IPS-NIHi7 (cell line): ENCODE data around the gene CTNNA3.

Experiments
- DNase-seq: peaks from one replicate; pipeline ENCODE4 v3.0.0; 2012; ENCODE audit warnings: mixed read lengths; ENCODE audit errors: extremely low spot score

The CTNNA3 gene

DNA sequence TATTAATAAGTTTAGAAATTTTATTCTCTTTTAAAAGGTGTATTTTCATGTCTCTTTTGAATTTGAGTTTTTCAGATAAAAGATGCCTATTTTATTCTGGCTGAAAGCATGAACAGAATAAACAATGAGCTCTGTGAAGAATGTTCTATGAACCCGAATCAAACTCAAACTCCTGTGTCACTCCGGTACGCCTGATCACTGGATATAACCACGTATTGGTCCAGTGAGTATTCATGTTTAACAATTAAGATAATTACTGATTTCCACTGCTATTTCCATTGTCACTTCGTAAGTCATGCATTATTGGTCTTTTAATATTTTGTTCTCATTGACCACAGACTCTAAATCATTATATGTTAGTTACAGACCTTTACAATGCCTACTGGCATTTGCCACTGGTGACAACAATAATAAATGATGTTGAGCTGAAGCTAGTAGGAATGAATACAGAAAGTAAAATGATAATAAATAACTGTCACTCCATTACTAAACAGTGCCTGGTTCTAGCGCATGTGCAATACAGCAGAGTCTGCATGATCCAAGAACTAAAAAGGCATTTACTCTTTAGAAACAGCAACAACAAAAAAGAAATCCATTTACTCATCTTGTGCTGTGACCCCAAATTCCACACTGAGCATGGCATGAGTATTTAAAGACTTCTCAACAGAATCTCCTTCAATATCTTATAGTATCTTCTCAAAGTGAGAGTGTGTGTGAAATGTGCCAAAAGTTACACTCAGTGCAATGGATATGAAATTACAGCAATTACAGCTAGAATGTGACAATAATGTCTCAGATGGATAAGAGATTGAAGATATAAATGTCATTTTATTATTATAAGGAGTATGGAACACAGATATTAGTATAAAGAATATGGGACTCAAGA is 1597.2 kb downstream of the CTNNA3 start:
- DNase-seq: no peak

DNA sequence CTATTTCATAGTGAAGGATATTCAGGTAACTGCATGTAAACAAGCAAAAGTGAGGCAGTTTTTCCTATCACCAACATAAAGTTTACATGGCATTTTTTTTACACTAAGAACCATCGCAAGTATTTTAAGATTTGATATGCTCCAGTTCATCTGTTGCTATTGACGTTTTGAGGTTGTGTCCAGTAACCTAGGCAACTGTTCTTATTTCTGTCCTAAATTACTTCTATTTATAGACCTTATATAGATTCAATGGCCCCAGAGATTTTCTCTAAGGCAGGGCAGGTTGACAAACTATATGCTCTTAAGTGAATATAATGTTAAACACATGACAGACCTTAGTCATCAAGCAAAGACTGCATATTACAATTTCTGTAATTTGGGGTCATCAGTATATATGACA is 1600.4 kb downstream of the CTNNA3 start:
- DNase-seq: no peak

DNA sequence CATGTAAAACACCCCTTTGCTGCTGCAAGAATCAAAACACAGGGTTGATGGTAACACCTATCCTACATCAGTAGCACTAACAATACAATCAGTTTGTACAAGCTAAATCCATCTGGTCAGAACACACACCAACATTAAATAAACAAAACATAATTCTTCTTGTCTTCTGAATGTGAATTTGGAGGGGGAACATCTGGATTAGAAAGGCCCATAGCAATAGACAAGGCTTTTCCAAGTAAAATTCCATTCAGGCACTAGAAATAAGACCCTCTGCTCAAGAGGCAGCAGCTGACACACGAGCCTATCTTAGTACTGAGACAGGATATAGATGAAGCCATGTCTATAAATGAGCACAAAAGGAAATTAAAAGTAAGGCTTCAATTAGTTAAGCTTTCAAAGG is 1610.1 kb downstream of the CTNNA3 start:
- DNase-seq: no peak

DNA sequence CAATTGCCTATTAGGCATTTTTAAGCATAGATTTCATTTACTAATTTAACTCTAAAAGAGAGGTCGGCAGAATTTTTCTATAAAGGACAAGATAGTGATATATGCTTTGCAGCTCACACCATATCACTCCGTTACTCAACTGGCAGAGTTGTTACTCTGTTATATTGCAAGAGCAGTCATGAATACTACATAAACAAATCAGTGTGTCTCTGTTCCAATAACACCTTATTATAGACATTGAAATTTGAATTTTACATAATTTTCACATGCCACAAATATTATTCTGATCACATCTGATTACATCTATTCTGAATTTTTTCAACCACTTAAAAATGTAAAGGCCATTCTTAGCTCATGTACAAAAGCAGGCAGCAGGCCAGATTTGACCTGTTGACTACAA is 1624.1 kb downstream of the CTNNA3 start:
- no peak for DNase-seq

DNA sequence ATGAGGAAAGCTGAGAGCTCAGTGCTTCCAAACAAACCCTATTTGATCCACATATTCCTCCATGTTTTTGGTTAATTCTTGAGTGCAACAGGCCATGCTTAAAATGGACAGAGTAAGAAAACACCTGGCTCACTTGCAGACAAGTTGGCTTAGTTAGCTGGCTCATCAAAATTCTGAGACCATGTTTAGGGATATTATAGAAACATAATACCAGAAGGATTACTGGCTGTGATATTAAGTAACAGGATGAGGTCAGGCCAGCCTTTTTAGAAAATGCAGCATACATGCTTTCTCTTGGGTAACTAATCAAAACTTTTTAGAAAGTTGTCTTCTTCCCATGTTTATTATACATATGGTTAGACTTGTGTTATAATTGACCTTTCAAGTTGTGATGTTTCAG is 1637.4 kb downstream of the CTNNA3 start:
- DNase-seq: no peak

DNA sequence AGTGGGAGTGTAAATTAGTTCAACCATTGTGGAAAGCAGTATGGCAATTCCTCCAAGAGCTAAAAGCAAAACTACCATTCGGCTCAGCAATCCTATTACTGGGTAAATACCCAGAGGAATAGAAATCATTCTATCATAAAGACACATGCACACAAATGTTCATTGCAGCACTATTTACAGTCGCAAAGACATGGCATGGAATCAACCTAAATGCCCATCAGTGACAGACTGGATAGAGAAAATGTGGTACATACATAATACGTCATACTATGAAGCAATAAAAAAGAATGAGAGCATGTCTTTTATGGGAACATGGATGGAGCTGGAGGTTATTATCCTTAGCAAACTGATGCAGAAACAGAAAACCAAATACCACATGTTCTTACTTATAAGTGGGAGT is 1646.7 kb downstream of the CTNNA3 start:
- DNase-seq: no peak

DNA sequence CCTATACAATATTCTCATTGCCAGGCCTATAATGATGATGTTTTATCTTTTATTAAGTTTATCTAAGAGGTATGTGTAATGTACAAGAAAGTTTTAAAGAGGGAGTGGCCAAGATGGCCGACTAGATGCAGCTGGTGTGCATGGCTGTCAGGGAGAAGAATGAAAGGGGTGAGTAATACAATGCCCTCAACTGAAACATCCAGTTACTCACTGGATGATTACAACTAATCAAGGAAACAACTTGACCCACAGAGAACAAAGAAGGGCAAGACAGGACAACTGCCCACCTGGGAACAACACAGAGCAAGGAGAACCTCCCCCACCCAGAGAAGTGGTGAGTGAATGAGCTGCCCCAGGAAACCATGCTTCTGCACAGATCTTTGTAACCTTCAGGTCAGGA is 1650.1 kb downstream of the CTNNA3 start:
- no peak for DNase-seq

DNA sequence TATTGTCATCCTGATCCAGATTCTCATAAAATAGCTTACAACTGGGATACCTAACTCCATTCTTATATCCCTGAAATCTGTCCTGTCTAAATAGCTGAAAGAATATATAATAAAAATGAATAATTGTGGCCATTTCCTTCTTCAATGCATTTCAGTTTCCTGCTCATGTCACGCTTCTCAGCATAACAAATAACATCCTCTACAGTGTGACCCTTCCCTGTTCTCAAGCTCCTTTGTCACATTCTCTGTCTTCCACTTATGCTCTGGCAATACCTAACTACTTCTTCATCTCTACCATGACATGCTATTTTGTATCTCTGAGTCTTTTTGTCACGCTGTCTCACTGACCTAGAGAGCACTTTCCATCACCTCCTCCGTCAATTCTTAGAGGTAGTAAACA is 1654.2 kb downstream of the CTNNA3 start:
- DNase-seq: no peak

DNA sequence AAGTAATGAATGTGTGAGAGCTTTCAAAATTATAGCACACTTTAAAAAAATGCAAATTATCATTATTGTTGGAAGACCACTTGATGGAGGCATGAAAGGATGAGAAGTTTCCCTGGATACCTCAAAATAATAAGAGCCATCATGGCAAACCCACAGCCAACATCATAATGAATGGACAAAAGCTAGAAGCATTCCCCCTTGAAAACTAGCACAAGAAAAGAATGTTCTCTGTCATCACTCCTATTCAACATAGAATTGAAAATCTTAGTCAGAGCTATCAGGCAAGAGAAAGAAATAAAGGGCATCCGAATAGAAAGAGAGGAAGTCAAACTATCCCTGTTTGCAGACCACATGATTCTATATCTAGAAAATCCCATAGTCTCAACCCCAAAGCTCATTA is 1657.4 kb downstream of the CTNNA3 start:
- DNase-seq: no peak

DNA sequence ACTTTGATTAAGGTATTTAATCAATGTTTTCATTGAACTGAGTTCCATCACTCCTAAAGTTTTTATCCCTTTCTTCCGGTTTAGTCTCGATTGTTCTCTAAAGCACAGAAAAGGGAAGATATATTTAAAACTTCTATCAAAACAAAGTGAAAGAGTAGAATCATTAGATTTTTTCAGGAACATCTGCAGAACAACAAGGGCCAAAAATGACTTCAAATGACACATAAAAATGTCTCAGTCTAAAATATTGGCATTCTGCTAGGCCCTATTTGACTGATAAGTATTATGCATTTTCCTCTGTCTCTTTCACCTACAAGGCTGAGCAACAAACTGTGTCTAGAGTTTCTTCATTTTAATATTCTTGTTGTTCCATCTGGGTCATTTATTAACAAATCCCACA is 1669.7 kb downstream of the CTNNA3 start:
- no peak for DNase-seq

DNA sequence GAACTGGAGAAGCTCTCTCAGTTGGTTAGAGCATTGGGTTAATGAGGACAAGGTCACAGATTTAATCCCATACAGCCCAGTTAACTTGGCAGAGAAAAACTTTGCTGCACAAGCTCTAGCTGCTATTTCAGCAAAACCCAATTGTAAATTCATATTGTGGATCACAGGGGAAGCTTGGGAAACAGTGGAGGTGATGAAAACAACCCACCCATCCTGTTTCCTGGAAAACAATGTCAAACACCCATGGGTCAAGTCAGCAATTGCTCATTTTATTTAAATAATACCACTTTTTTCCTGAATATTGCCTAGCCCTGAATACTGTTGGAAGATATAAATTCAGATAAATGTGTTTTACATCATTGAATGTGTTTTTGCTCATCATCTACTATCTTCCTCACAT is 1670.8 kb downstream of the CTNNA3 start:
- no peak for DNase-seq

DNA sequence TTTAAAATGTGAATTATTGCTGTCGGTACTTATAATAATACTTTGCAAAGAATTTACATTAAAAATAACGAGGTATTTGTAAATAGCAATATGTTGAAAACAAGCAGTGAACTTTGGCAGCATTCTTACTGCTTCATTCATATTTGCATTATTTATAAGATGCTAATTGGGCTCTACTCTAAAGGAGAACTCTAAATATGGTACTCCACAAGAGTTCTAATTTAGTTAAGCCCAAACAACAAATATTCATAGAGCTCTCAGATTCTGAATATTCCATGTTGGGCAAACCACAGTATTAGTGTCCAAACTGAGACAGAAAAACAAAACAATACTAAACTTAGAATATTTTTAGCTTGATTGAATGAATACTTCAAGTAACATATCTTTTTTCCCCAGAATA is 1674.6 kb downstream of the CTNNA3 start:
- no peak for DNase-seq

DNA sequence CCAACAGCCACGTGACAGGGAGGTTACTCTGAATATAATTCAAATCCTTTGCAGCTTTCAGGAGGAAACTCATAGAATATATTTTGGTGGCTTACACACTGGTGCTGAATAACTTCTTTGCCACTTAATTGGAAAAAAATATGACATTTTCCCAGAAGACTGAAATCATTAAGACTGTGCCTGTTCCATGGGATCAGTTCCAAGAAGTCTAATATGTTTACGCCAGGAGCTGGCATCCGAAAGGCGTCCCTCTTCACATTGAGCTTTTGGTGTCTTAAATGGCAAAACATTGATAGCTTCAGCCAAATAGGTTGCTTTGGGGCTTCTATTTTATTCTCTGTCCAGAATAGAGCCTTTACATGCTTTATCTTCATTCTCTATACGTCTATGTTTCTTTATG is 1687.8 kb downstream of the CTNNA3 start:
- no peak for DNase-seq

DNA sequence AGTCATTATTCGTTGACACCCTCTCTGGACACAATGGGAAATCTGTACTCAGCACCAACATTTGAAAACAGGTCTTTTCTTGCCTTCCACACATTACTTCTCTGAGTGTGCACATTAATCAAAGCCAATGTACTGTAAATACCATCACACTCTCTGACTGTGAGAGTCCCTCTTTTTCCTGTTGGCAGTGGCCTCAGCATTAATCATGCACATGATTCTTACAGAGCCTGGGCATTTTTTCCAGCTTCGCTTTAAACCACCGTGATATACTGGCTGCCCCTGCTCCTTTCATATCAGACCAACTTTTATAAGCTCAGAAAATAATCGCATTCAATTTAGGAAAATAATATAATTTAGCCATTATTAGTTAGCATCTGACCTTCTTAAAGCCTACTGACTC is 1689.6 kb downstream of the CTNNA3 start:
- DNase-seq: no peak

DNA sequence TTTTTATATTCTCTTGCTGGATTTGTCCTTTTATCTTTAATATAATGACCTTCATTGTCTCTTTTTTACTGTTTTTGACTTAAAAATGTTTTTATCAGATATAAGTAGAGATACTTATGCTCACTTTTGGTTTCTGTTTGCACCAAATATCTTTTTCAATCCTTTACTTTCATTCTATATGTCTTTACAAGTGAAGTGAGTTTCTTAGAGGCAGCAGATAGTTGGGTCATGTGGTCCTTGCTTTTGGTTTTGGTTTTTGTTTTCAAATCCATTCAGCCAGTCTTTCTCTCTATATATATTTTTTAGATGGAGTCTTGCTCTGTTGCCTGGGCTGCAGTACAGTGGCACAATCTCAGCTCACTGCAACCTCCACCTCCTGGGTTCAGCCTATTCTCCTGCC is 1702.5 kb downstream of the CTNNA3 start:
- no peak for DNase-seq

DNA sequence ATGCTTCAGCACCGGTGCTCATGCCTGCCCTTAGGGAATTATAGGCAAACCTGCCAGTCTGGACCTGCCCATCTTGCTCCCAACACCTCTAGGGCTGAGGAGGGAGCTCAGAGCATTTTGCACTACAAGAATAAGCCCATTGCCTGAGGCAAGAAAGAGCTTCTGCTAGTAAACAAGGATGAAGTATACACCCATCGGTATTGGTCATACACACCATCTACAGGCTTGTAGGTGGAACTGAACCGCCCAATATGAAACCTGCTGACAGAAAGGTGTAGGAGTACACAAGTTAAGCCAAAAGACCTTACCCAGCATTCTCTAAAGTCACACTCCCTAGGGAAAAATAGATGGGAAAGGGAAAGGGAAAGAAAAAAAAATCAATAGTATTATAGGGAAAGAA is 1727.1 kb downstream of the CTNNA3 start:
- DNase-seq: no peak

DNA sequence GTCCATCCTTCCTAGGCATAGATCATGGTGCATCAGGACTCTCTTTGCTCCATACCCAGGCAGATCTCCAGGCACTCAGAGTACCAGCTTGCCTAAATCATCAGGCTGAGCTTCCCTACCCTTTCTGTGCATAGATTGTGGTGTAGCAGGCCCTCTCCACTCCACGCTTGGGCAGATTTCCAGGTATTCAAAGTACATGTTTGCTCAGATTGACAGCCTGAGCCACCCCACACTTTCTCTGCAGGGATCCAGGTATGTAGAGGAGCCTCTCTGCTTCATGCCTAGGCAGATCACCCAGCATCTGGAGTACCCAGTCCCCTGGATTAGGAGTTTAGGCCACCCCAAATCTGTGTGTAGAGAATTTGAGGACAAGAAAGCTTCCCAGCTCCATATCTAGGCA is 1727.6 kb downstream of the CTNNA3 start:
- DNase-seq: no peak

DNA sequence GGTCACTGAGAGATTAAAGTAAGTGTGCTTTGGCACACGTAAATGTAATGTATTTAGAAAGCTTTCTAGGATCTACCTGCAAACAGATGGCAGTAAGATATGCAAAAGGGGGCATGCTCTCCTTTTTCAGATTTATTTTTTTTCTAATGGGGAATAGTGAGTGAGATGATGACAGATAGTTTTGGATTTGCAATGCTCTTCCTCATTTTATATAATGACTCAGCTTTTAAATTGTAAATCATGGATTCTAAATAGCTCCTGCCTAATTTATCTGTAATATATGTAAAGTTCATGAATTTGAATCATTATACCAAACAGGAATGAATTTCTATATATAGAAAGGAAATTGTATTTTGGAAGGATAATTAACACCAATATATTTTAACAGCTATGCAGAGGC is 1731.8 kb downstream of the CTNNA3 start:
- DNase-seq: no peak

DNA sequence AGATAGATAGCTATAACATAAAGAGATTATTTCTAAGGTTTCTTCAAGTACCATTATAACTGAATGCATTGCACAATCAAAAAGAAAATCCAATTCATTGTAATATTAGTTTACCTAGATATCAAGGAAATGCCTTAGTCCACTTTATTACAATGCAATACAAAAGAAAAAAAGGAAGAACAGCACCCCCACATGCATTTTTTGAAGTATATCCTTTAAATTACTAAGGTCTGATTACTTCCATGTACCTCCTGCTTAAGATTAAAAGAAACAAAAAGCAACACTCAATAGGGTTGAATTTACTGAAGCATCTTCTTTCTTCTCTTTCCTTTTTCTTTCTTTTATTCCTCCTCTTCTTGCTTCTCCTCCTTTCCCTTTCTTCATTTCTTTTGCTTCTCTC is 1743.9 kb downstream of the CTNNA3 start:
- DNase-seq: no peak

DNA sequence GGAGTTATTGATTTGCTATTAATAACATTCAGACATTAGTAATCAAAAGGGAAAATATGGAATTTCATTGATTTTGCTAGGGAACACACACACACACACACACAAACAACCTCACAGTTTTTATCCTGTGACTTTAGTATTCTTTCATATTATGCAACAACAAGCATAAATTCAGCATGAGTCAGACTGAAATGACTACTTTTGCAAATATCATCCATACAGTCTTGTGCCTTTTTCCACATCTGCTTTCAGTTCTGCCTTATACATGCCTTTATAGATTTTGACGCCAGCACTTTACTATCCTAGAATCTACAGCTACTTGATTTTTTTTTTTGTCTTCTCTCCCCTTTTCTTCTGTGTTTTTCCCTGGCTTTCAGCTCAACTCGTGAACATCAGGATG is 1745.9 kb downstream of the CTNNA3 start:
- DNase-seq: no peak

DNA sequence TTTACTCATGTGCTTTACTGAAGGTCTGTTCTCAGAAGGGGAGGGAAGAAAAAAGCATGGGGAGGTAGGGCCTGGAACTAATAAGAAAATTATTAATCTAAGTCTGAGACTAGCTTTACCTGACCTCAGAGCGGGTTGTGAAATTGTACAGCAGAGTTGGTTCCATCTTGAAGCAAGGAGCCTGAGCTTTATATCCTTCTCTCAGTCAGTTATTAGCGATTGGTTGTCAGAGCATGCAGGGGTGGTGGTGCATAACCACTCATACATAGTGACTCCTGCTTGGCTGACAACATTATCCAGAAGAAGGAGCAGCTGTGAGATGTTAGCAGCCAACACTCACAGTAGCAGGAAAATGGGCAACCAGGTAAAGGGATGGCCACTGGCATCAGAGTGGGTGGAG is 1746.5 kb downstream of the CTNNA3 start:
- DNase-seq: no peak

DNA sequence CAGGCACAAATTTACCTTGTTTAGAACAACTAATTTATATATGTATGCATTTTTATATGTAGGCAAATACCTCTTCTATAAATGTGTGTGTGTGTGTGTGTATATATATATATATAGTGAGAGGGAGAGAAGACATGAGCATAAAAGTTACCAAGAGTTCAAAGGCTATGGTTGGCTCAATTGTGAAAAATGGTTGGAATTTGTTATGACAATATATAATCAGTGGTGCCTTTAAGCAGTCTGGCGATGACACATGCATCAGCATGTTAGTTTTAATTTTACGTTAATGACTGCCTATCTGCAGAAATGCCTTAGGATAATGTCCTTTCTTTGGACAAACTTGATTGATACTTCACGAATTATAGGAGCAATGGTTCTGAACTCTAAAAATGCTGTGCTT is 1750.9 kb downstream of the CTNNA3 start:
- DNase-seq: no peak

DNA sequence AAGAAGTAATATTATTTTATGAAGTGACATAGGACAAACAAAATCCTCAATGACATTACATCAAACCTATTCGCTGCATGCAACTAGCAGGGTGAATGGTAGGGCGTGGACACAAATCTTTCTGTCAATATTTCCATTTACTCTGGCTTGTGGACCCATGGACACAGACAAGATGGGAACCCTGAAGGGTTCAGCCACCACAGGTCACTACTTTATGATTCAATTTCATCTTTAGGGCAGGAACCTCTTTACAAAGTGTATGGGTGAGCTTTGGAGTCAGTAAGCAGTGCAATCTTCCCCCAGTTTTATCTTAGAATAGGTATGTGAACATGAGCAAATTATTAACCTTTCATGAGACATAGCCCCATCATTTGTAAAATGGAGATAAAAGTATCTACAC is 1752.5 kb downstream of the CTNNA3 start:
- no peak for DNase-seq
